HepG2 (cell line): ENCODE results near the gene NLRP12. TPM values are rescaled to one million over a fixed set of nuclear protein-coding genes. Genes with fewer than 3 reads are reported as not detected.

Experiments
- AFF4 ChIP-seq: sonication (generic); formaldehyde crosslinking; IDR thresholded peaks from 2 replicates; pipeline ENCODE4 v1.4.0; 2020; ENCODE audit warnings: missing genetic modification reagents
- ARID3A ChIP-seq: IDR thresholded peaks from 2 replicates; pipeline ENCODE4 v1.6.1; 2012; ENCODE audit warnings: low read depth, low read length, improper control_type of control experiment
- ARNTL ChIP-seq: sonication (generic); formaldehyde crosslinking; IDR thresholded peaks from 2 replicates; pipeline ENCODE4 v1.4.0; 2020; ENCODE audit warnings: mild to moderate bottlenecking, missing genetic modification reagents
- CBFB ChIP-seq: sonication (generic); formaldehyde crosslinking; IDR thresholded peaks from 2 replicates; pipeline ENCODE4 v1.4.0; 2020; ENCODE audit warnings: missing genetic modification reagents
- FOXA1 ChIP-seq, 2 experiments: fragments of 450-650 bp in 1 of 2; sonication (generic) in 1 of 2; formaldehyde crosslinking in 1 of 2; IDR thresholded peaks; 2 replicates each; pipeline versions ENCODE4 v1.4.0 to v1.6.1; 2016 to 2020; ENCODE audit warnings: missing genetic modification reagents in 1 of 2
- FOXC1 ChIP-seq: sonication (generic); formaldehyde crosslinking; IDR thresholded peaks from 2 replicates; pipeline ENCODE4 v1.8.0; 2022; ENCODE audit warnings: mild to moderate bottlenecking, missing genetic modification reagents, borderline replicate concordance
- HCFC1 ChIP-seq: fragments of 150-350 bp; IDR thresholded peaks from 2 replicates; pipeline ENCODE4 v1.6.1; 2014; ENCODE audit warnings: low read depth, low read length
- HOXA5 ChIP-seq: sonication (generic); formaldehyde crosslinking; IDR thresholded peaks from 2 replicates; pipeline ENCODE4 v1.4.0; 2020; ENCODE audit warnings: missing genetic modification reagents
- IRF2 ChIP-seq: IDR thresholded peaks from 2 replicates; pipeline ENCODE4 v1.6.1; 2018; ENCODE audit warnings: missing genetic modification reagents, missing compliant biosample characterization
- MED13 ChIP-seq: sonication (generic); formaldehyde crosslinking; IDR thresholded peaks from 2 replicates; pipeline ENCODE4 v1.5.0; 2020; ENCODE audit warnings: missing genetic modification reagents
- MIER3 ChIP-seq: IDR thresholded peaks from 2 replicates; pipeline ENCODE4 v1.6.1; 2016; ENCODE audit warnings: missing compliant biosample characterization, borderline replicate concordance
- SPEN ChIP-seq: sonication (generic); formaldehyde crosslinking; IDR thresholded peaks from 2 replicates; pipeline ENCODE4 v1.5.1; 2020; ENCODE audit warnings: low read depth, mild to moderate bottlenecking, missing genetic modification reagents
- TBX2 ChIP-seq: sonication (generic); formaldehyde crosslinking; IDR thresholded peaks from 2 replicates; pipeline ENCODE4 v1.5.0; 2020; ENCODE audit warnings: missing genetic modification reagents, mild to moderate bottlenecking, borderline replicate concordance
- ZBTB26 ChIP-seq: IDR thresholded peaks from 2 replicates; pipeline ENCODE4 v1.6.1; 2016; ENCODE audit warnings: missing compliant biosample characterization, missing genetic modification reagents, borderline replicate concordance
- ZBTB34 ChIP-seq: sonication (generic); formaldehyde crosslinking; IDR thresholded peaks from 2 replicates; pipeline ENCODE4 v1.8.0; 2022; ENCODE audit warnings: mild to moderate bottlenecking, missing genetic modification reagents
- ZNF839 ChIP-seq: sonication (generic); formaldehyde crosslinking; IDR thresholded peaks from 2 replicates; pipeline ENCODE4 v1.4.0; 2020; ENCODE audit warnings: missing genetic modification reagents, mild to moderate bottlenecking, borderline replicate concordance
- ZSCAN5A ChIP-seq: sonication (generic); formaldehyde crosslinking; IDR thresholded peaks from 2 replicates; pipeline ENCODE4 v1.8.0; 2022; ENCODE audit warnings: mild to moderate bottlenecking, missing genetic modification reagents, borderline replicate concordance
- polyA plus RNA-seq, 8 experiments: library from polyadenylated mRNA; depleted of rRNA in 3 of 8; stranded (reverse) in 7 of 8; unstranded in 1 of 8; fragments of >200 nt; fragmentation: Illumina TruSeq in 4 of 8; extraction: Trizol in 4 of 8; gene quantifications; 2 replicates each; pipeline versions ENCODE4 v1.2.1 to v1.2.3, GENCODE V29; 2011 to 2016; ENCODE audit warnings: low read depth in 4 of 8, missing spikeins in 1 of 8, mixed read lengths in 1 of 8; ENCODE audit not compliant: insufficient read depth in 1 of 8
- total RNA-seq, 5 experiments: library from RNA; depleted of rRNA; stranded (reverse); fragments of >200 nt; fragmentation: Illumina TruSeq; extraction: Trizol; gene quantifications; 2 replicates each; pipeline ENCODE4 v1.2.3, GENCODE V29; 2016; ENCODE audit warnings: low read depth in 1 of 5
- TF ChIP-seq, protein P1 (sequence below): sonication (generic); formaldehyde crosslinking; IDR thresholded peaks from 2 replicates; pipeline ENCODE4 v1.4.0; 2020; ENCODE audit warnings: missing genetic modification reagents, mild to moderate bottlenecking, borderline replicate concordance

The NLRP12 gene
- total and polyA plus RNA-seq, 2 of the 13 experiments (the other 11 are each of a cell fraction or from before 2014, with no cell fraction given): 0.15 to 0.20 TPM

- TF ChIP-seq ZBTB34 (CRISPR knock-in tag) (no peak), ZBTB26 (CRISPR knock-in tag) (peak; percentile 68; the same call in 1 of the 2 replicates), MED13 (CRISPR knock-in tag) (0 out of 2 replicates have a peak, but pooled peaks have one; percentile 14), IRF2 (CRISPR knock-in tag) (peak; percentile 73), SPEN (CRISPR knock-in tag) (peak; percentile 53; the same call in 1 of the 2 replicates), MIER3 (CRISPR knock-in tag) (peak; percentile 94; the same call in 1 of the 2 replicates), CBFB (peak; percentile 67; the same call in 1 of the 2 replicates), ZSCAN5A (CRISPR knock-in tag) (no peak; the same call in 1 of the 2 replicates), HCFC1 (no peak), ARNTL (CRISPR knock-in tag) (no peak), TBX2 (CRISPR knock-in tag) (peak; percentile 89; the same call in 1 of the 2 replicates), ZNF839 (CRISPR knock-in tag) (no peak), ARID3A (peak; percentile 87), HOXA5 (CRISPR knock-in tag) (no peak), AFF4 (no peak; the same call in 1 of the 2 replicates), FOXC1 (CRISPR knock-in tag) (peak; percentile 79; the same call in 1 of the 2 replicates), FOXA1 (IDR thresholded peaks at IDR 0.05) (peak; percentile 97), FOXA1 (CRISPR knock-in tag; IDR thresholded peaks at IDR 0.05) (peak; percentile 99)
- TF ChIP-seq, protein P1, sequence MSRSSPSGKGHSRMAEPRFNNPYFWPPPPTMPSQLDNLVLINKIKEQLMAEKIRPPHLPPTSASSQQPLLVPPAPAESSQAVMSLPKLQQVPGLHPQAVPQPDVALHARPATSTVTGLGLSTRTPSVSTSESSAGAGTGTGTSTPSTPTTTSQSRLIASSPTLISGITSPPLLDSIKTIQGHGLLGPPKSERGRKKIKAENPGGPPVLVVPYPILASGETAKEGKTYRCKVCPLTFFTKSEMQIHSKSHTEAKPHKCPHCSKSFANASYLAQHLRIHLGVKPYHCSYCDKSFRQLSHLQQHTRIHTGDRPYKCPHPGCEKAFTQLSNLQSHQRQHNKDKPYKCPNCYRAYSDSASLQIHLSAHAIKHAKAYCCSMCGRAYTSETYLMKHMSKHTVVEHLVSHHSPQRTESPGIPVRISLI (CRISPR knock-in tag): peak; percentile 78
Measured at GRCh38 chr19:53864308-53864836, 40.3 kb upstream of the NLRP12 start (continued).
